Mesodermal cell (in vitro differentiated cells): ENCODE results near the gene TAF1B.
"Not testable (repeated sequence)": the region's sequence is repeated elsewhere in the genome, so short reads cannot be mapped to it uniquely, and the experiment has no call there.

Source experiments
- H3K27ac ChIP-seq: 2 replicates; pipeline ENCODE4 v1.7.0; 2013; ENCODE audit warnings: mild to moderate bottlenecking, low read depth, low read length, moderate library complexity; ENCODE audit not compliant: severe bottlenecking
- H3K36me3 ChIP-seq: 2 replicates; pipeline ENCODE4 v1.7.1; 2013; ENCODE audit warnings: mild to moderate bottlenecking, low read length, moderate library complexity; ENCODE audit not compliant: control insufficient read depth, insufficient read depth
- H3K4me1 ChIP-seq: one replicate; pipeline ENCODE4 v1.7.1; 2013; ENCODE audit warnings: mild to moderate bottlenecking, low read length; ENCODE audit not compliant: insufficient read depth, control insufficient read depth, poor library complexity, severe bottlenecking
- H3K4me3 ChIP-seq: 2 replicates; pipeline ENCODE4 v1.7.0; 2013; ENCODE audit warnings: low read length, control low read depth, mild to moderate bottlenecking; ENCODE audit not compliant: insufficient read depth, poor library complexity, severe bottlenecking; ENCODE audit errors: extremely low read depth
- H3K9me3 ChIP-seq: 2 replicates; pipeline ENCODE4 v1.7.1; 2013; ENCODE audit warnings: mild to moderate bottlenecking, low read length, moderate library complexity; ENCODE audit not compliant: control insufficient read depth
- WGBS, 2 experiments: methylation state at CpG; one replicate each; pipeline ENCODE4 v1.1.5; 2013; ENCODE audit warnings: missing lambda C conversion rate in 2 of 2; ENCODE audit not compliant: insufficient coverage in 2 of 2; 5-methylcytosine and 5-hydroxymethylcytosine counted together

The TAF1B gene

GRCh38 chr2:9819551-9819950, 23.7 kb upstream of the TAF1B start:
- H3K4me3 ChIP-seq = no peak overlapping the region
- H3K27ac ChIP-seq = no peak overlapping the region
- no peaks in the 10 kb centered on the region for H3K9me3 ChIP-seq
- no peaks in the 10 kb centered on the region for H3K36me3 ChIP-seq
- 89% methylated on average over 9 to 12 of the region's 13 CpGs for WGBS, 2 experiments
- peaks cover 14% of the 10 kb centered on the region for H3K4me1 ChIP-seq

- H3K27ac ChIP-seq = no peak overlapping the region
- no peaks in the 10 kb centered on the region for H3K9me3 ChIP-seq
- no peak overlapping the region for H3K4me3 ChIP-seq
- 86% methylated on average over 20 to 22 of the region's 32 CpGs for WGBS, 2 experiments
- H3K36me3 ChIP-seq = no peaks in the 10 kb centered on the region
- peaks cover 14% of the 10 kb centered on the region for H3K4me1 ChIP-seq
These were observed 23.0 kb upstream of the TAF1B start for GRCh38 chr2:9820020-9820973.

- H3K4me3 ChIP-seq = no peak overlapping the region
- peaks cover 9% of the 10 kb centered on the region for H3K4me1 ChIP-seq
- no peaks in the 10 kb centered on the region for H3K36me3 ChIP-seq
- 96 to 100% methylated on average over 10 of the region's 12 CpGs for WGBS, 2 experiments
- H3K9me3 ChIP-seq = no peaks in the 10 kb centered on the region
- no peak overlapping the region for H3K27ac ChIP-seq
These were observed 21.3 kb upstream of the TAF1B start for GRCh38 chr2:9821805-9822445.

GRCh38 chr2:9824441-9824840, 18.8 kb upstream of the TAF1B start:
- Histone ChIP-seq H3K4me1 (peaks cover 9% of the 10 kb centered on the region), H3K27ac (no peak overlapping the region), H3K36me3 (no peaks in the 10 kb centered on the region), H3K9me3 (no peaks in the 10 kb centered on the region), H3K4me3 (no peak overlapping the region)
- WGBS, 2 experiments = 96 to 100% methylated on average over 3 of the region's 3 CpGs

GRCh38 chr2:9824956-9825720, 18.1 kb upstream of the TAF1B start:
- Histone ChIP-seq H3K4me3 (no peak overlapping the region), H3K9me3 (no peaks in the 10 kb centered on the region), H3K27ac (no peak overlapping the region), H3K36me3 (no peaks in the 10 kb centered on the region), H3K4me1 (peaks cover 3% of the 10 kb centered on the region)
- WGBS, 2 experiments = 87 to 91% methylated on average over 3 to 4 of the region's 5 CpGs

- Histone ChIP-seq H3K36me3 (no peaks in the 10 kb centered on the region), H3K27ac (no peak overlapping the region), H3K9me3 (no peaks in the 10 kb centered on the region), H3K4me1 (no peaks in the 10 kb centered on the region), H3K4me3 (no peak overlapping the region)
- WGBS, 2 experiments = 90 to 94% methylated on average over 2 to 3 of the region's 4 CpGs
These were observed 17.1 kb upstream of the TAF1B start for GRCh38 chr2:9826208-9826607.

GRCh38 chr2:9830685-9831410, 12.4 kb upstream of the TAF1B start:
- H3K9me3 ChIP-seq = no peaks in the 10 kb centered on the region
- no peak overlapping the region for H3K4me3 ChIP-seq
- no peak overlapping the region for H3K27ac ChIP-seq
- no peaks in the 10 kb centered on the region for H3K36me3 ChIP-seq
- WGBS, 2 experiments = 59 to 61% methylated on average over 3 to 4 of the region's 5 CpGs
- no peaks in the 10 kb centered on the region for H3K4me1 ChIP-seq

- 69 to 70% methylated on average over 6 of the region's 6 CpGs for WGBS, 2 experiments
- Histone ChIP-seq H3K4me3 (no peak overlapping the region), H3K36me3 (no peaks in the 10 kb centered on the region), H3K9me3 (no peaks in the 10 kb centered on the region), H3K27ac (no peak overlapping the region), H3K4me1 (no peaks in the 10 kb centered on the region)
These were observed 11.6 kb upstream of the TAF1B start for GRCh38 chr2:9831670-9832069.

GRCh38 chr2:9832586-9832985, 10.7 kb upstream of the TAF1B start:
- Histone ChIP-seq H3K9me3 (no peaks in the 10 kb centered on the region), H3K36me3 (no peaks in the 10 kb centered on the region), H3K4me3 (no peak overlapping the region), H3K27ac (no peak overlapping the region), H3K4me1 (no peaks in the 10 kb centered on the region)
- WGBS, 2 experiments = 83 to 90% methylated on average over 1 of the region's 1 CpG

GRCh38 chr2:9835068-9835467, 8.2 kb upstream of the TAF1B start:
- H3K27ac ChIP-seq, H3K4me3 ChIP-seq, H3K9me3 ChIP-seq, H3K36me3 ChIP-seq, H3K4me1 ChIP-seq: not testable (repeated sequence)
- 100% methylated on average over 1 of the region's 1 CpG for WGBS, 2 experiments
